Measurements from ENCODE around the gene GH1. TPM values are rescaled to one million over a fixed set of nuclear protein-coding genes. Genes with fewer than 3 reads are reported as not detected.
"Not testable (repeated sequence)": the region's sequence is repeated elsewhere in the genome, so short reads cannot be mapped to it uniquely, and the experiment has no call there.

The GH1 gene
- total and polyA plus RNA-seq, 2 experiments from 2014 or later, result not detected

- Histone ChIP-seq H4K20me1 (ENCODE audit: insufficient read depth, poor library complexity, severe bottlenecking) (no peaks in the 10 kb centered on the region), H3K9me2 (replicated peaks; ENCODE audit: insufficient read depth) (no peaks in the 10 kb centered on the region), H3K4me1 (ENCODE audit: insufficient read depth) (no peaks in the 10 kb centered on the region), H3K27ac (no peak overlapping the region), H3K4me3 (no peak overlapping the region), H3K27me3 (peaks cover 3% of the 10 kb centered on the region), H3K9me3 (ENCODE audit: low read depth) (no peaks in the 10 kb centered on the region), H3K4me2 (no peak overlapping the region), H3K36me3 (replicated peaks; ENCODE audit: insufficient read depth, low read depth) (no peaks in the 10 kb centered on the region), H3K79me2 (no peaks in the 10 kb centered on the region), H2AFZ (no peak overlapping the region)
- no peak for DNase-seq (ENCODE audit: low spot score)
- WGBS (ENCODE audit: low lambda C conversion rate, missing lambda C conversion rate), result 85% methylated on average over 14 of the region's 14 CpGs
- TF ChIP-seq CTCF (IDR thresholded peaks at IDR 0.05; ENCODE audit: poor library complexity), result no peak
- TF ChIP-seq EZH2 (IDR thresholded peaks at IDR 0.05; ENCODE audit: borderline replicate concordance), result no peak
- no peak for TF ChIP-seq EZH2phosphoT487 (IDR thresholded peaks at IDR 0.05; ENCODE audit: low read depth, severe bottlenecking, unreplicated experiment)
Observed at GRCh38 chr17:63910096-63910495, 8.5 kb downstream of the GH1 start.

GRCh38 chr17:63909586-63909985 is 9.1 kb downstream of the GH1 start:
- H2AFZ ChIP-seq; H4K20me1 ChIP-seq (ENCODE audit: insufficient read depth, poor library complexity, severe bottlenecking); H3K4me3 ChIP-seq; H3K4me1 ChIP-seq (ENCODE audit: insufficient read depth); H3K79me2 ChIP-seq; H3K27me3 ChIP-seq; H3K9me2 ChIP-seq (replicated peaks; ENCODE audit: insufficient read depth); H3K4me2 ChIP-seq; H3K36me3 ChIP-seq (replicated peaks; ENCODE audit: insufficient read depth, low read depth); H3K27ac ChIP-seq; DNase-seq (ENCODE audit: low spot score); H3K9me3 ChIP-seq (ENCODE audit: low read depth): not testable (repeated sequence)
- WGBS (ENCODE audit: low lambda C conversion rate, missing lambda C conversion rate), result 92% methylated on average over 10 of the region's 10 CpGs

GRCh38 chr17:63907161-63907778 is 11.4 kb downstream of the GH1 start:
- not testable (repeated sequence) for H3K36me3 ChIP-seq (replicated peaks; ENCODE audit: insufficient read depth, low read depth); H4K20me1 ChIP-seq (ENCODE audit: insufficient read depth, poor library complexity, severe bottlenecking); H2AFZ ChIP-seq; H3K4me1 ChIP-seq (ENCODE audit: insufficient read depth); H3K27me3 ChIP-seq; H3K4me3 ChIP-seq; H3K9me2 ChIP-seq (replicated peaks; ENCODE audit: insufficient read depth); DNase-seq (ENCODE audit: low spot score); H3K79me2 ChIP-seq; H3K4me2 ChIP-seq; H3K9me3 ChIP-seq (ENCODE audit: low read depth); H3K27ac ChIP-seq
- WGBS (ENCODE audit: low lambda C conversion rate, missing lambda C conversion rate), result 43% methylated on average over 12 of the region's 12 CpGs

- H3K9me2 ChIP-seq (replicated peaks; ENCODE audit: insufficient read depth); DNase-seq (ENCODE audit: low spot score); H3K4me3 ChIP-seq; H3K4me1 ChIP-seq (ENCODE audit: insufficient read depth); H3K9me3 ChIP-seq (ENCODE audit: low read depth); H3K79me2 ChIP-seq; H4K20me1 ChIP-seq (ENCODE audit: insufficient read depth, poor library complexity, severe bottlenecking); H3K27ac ChIP-seq; H2AFZ ChIP-seq; H3K27me3 ChIP-seq; H3K4me2 ChIP-seq; H3K36me3 ChIP-seq (replicated peaks; ENCODE audit: insufficient read depth, low read depth): not testable (repeated sequence)
- WGBS (ENCODE audit: low lambda C conversion rate, missing lambda C conversion rate), result 88% methylated on average over 8 of the region's 8 CpGs
Observed at GRCh38 chr17:63904796-63905195, 13.8 kb downstream of the GH1 start.

GRCh38 chr17:63903787-63904201 is 14.8 kb downstream of the GH1 start:
- not testable (repeated sequence) for H3K9me2 ChIP-seq (replicated peaks; ENCODE audit: insufficient read depth); H2AFZ ChIP-seq; H3K27me3 ChIP-seq; H4K20me1 ChIP-seq (ENCODE audit: insufficient read depth, poor library complexity, severe bottlenecking); H3K36me3 ChIP-seq (replicated peaks; ENCODE audit: insufficient read depth, low read depth); H3K79me2 ChIP-seq; DNase-seq (ENCODE audit: low spot score); H3K4me2 ChIP-seq; H3K27ac ChIP-seq; H3K4me1 ChIP-seq (ENCODE audit: insufficient read depth); H3K4me3 ChIP-seq; H3K9me3 ChIP-seq (ENCODE audit: low read depth)
- 45% methylated on average over 5 of the region's 5 CpGs for WGBS (ENCODE audit: low lambda C conversion rate, missing lambda C conversion rate)
- peak; percentile 46 for TF ChIP-seq CTCF (IDR thresholded peaks at IDR 0.05; ENCODE audit: poor library complexity)

- 100% methylated on average over 2 of the region's 2 CpGs for WGBS (ENCODE audit: low lambda C conversion rate, missing lambda C conversion rate)
Observed at GRCh38 chr17:63901971-63902370, 16.7 kb downstream of the GH1 start.

GRCh38 chr17:63898899-63899798 is 19.5 kb downstream of the GH1 start:
- H3K36me3 ChIP-seq (replicated peaks; ENCODE audit: insufficient read depth, low read depth); DNase-seq (ENCODE audit: low spot score); H3K9me3 ChIP-seq (ENCODE audit: low read depth); H3K4me2 ChIP-seq; H2AFZ ChIP-seq; H3K27me3 ChIP-seq; H3K4me1 ChIP-seq (ENCODE audit: insufficient read depth); H3K27ac ChIP-seq; H3K79me2 ChIP-seq; H4K20me1 ChIP-seq (ENCODE audit: insufficient read depth, poor library complexity, severe bottlenecking); H3K9me2 ChIP-seq (replicated peaks; ENCODE audit: insufficient read depth); H3K4me3 ChIP-seq: not testable (repeated sequence)
- 91% methylated on average over 6 of the region's 6 CpGs for WGBS (ENCODE audit: low lambda C conversion rate, missing lambda C conversion rate)

More at GRCh38 chr17:63901971-63902370, 16.7 kb downstream of the GH1 start:
- H3K27ac ChIP-seq; H3K27me3 ChIP-seq; H3K36me3 ChIP-seq (replicated peaks; ENCODE audit: insufficient read depth, low read depth); H3K4me2 ChIP-seq; H2AFZ ChIP-seq; H3K9me3 ChIP-seq (ENCODE audit: low read depth); DNase-seq (ENCODE audit: low spot score); H3K4me3 ChIP-seq; H3K79me2 ChIP-seq; H3K9me2 ChIP-seq (replicated peaks; ENCODE audit: insufficient read depth); H4K20me1 ChIP-seq (ENCODE audit: insufficient read depth, poor library complexity, severe bottlenecking); H3K4me1 ChIP-seq (ENCODE audit: insufficient read depth): not testable (repeated sequence)
